Measurements from ENCODE around the gene SLC12A7.

DNA sequence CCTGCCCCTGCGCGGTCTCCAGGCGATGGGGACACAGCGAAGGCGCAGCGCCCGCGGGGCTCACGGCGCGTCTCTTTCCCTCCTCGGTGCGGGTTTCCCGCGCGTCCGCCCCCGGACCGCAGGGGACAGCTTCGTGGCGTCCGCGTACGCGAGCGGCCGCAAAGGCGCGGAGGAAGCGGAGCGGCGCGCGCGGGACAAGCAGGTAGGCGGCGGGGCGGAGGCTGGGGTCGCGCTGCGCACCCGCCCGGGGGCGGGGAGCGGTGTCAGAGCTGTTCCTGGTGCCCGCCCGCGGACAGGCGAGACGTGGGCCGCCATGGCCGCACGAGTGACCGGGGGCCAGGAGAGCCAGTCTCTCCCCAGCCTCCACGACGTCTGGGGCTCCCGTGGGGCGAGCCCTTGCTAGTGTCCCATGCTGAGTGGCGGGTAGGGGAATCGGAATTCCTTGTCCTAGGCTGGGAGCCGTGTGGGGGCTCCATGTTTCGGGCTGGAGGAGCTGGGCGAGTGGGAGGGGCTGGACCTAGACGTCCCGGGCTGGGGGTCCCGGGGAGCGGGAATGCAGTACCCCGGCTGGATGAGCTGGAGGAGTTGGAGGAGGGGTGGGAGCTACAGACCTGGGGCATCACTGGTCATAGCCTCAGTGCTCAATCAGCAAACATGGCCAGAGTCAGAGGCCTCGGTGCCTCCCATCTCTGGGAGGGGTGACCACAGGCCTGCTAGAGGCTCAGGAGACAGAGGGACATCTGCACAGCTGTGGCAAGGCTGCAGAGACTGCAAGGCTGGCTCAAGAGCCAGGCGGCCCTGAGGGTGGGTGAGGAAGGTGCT is 102.3 kb downstream of the SLC12A7 start:
- TF ChIP-seq CTCF (IDR thresholded peaks at IDR 0.05) = no peak
- no peak for TF ChIP-seq POLR2A (IDR thresholded peaks at IDR 0.05)

All from thyroid gland (tissue), 4 donors.